Pancreas (tissue), 10 donors: Measurements from ENCODE around the gene CHRNA4. TPM values are rescaled to one million over a fixed set of nuclear protein-coding genes. Genes with fewer than 3 reads are reported as not detected.

Experiments used
- ATAC-seq, 4 donors: fragments of 200-7000 bp; cut with Tn5 transposase; one replicate each; pipeline versions ENCODE4 v1.8.0 to v1.9.1; 2020; ENCODE audit warnings: mild to moderate bottlenecking in 4 of 4, moderate library complexity in 4 of 4
- DNase-seq, 6 donors: peaks; one replicate each; pipeline ENCODE4 v3.0.0-alpha.2; 2020
- FAIRE-seq: peaks from 2 replicates; lab custom pipeline; 2012; peaks lifted over from hg19 to GRCh38; lab: Jason Lieb, UNC
- H3K27ac ChIP-seq, 4 donors: fragments of 200-600 bp; sonication (generic); 1 replicate in 3 of 4; 2 replicates in 1 of 4; pipeline versions ENCODE4 v1.5.0 to v1.8.0; 2020
- H3K27me3 ChIP-seq, 4 donors: fragments of 200-600 bp; one replicate each; pipeline ENCODE4 v1.8.0; 2021
- H3K36me3 ChIP-seq, 3 donors: fragments of 200-600 bp; sonication (generic) in 1 of 3; one replicate each; pipeline versions ENCODE4 v1.5.0 to v1.8.0; 2020 to 2021
- H3K4me1 ChIP-seq, 3 donors: fragments of 200-600 bp; one replicate each; pipeline ENCODE4 v1.8.0; 2021
- H3K4me3 ChIP-seq, 4 donors: fragments of 200-600 bp; sonication (generic) in 2 of 4; one replicate each; pipeline versions ENCODE4 v1.5.0 to v1.8.0; 2020 to 2021
- H3K9me3 ChIP-seq, 4 donors: fragments of 200-600 bp; one replicate each; pipeline ENCODE4 v1.8.0; 2021
- CTCF ChIP-seq, 4 donors: fragments of 200-600 bp; sonication (generic) in 3 of 4; IDR thresholded peaks; one replicate each; pipeline versions ENCODE4 v1.5.0 to v1.8.0; 2021; ENCODE audit warnings: antibody characterized with exemption in 4 of 4
- WGBS, 2 donors: extraction: QIAGEN DNeasy Blood & Tissue Kit; methylation state at CpG; one replicate each; pipeline ENCODE4 v1.1.7; 2013; 5-methylcytosine and 5-hydroxymethylcytosine counted together
- intact Hi-C, 3 donors: fragments of 100-400 bp; cut with DNase I; formaldehyde crosslinking; loops; one replicate each; pipeline versions ENCODE4 v1.11.1 to v1.14.2; 2022
- polyA plus RNA-seq, 2 donors: library from polyadenylated mRNA; stranded (reverse); fragments of 200-250 nt; gene quantifications; one replicate each; pipeline ENCODE4 v1.2.3, GENCODE V29; 2013
- total RNA-seq, 6 donors: library from RNA; stranded (reverse); fragmentation: NEBNext Ultra II Directional in 4 of 6; extraction: Animal tissue kit (Norgen Biotek cat#: 25700) in 4 of 6; gene quantifications; one replicate each; pipeline versions ENCODE4 v1.2.1 to v1.2.4, GENCODE V29; 2021 to 2023
- donor health status: healthy with polysubstance abuse.
- donor health status: DM: no; HTN: no; CAD: no; lungs with moderate emphysema.
- donor health status: DM: no; HTN: no; CAD: no.
- donor health status: control.
- donor health status: control.
- donor health status: Bipolar disorder and iron deficiency.
- donor health status: DM: yes; HTN: yes; CAD: no.
- donor health status: DM: no; HTN: no; CAD: no.
- donor health status: DM: no; HTN: no; CAD: no.
- donor health status: DM: yes; HTN: yes; CAD: no.

The CHRNA4 gene
- total and polyA plus RNA-seq, 8 donors, result 0.02 to 0.47 TPM; not detected in 6

DNA sequence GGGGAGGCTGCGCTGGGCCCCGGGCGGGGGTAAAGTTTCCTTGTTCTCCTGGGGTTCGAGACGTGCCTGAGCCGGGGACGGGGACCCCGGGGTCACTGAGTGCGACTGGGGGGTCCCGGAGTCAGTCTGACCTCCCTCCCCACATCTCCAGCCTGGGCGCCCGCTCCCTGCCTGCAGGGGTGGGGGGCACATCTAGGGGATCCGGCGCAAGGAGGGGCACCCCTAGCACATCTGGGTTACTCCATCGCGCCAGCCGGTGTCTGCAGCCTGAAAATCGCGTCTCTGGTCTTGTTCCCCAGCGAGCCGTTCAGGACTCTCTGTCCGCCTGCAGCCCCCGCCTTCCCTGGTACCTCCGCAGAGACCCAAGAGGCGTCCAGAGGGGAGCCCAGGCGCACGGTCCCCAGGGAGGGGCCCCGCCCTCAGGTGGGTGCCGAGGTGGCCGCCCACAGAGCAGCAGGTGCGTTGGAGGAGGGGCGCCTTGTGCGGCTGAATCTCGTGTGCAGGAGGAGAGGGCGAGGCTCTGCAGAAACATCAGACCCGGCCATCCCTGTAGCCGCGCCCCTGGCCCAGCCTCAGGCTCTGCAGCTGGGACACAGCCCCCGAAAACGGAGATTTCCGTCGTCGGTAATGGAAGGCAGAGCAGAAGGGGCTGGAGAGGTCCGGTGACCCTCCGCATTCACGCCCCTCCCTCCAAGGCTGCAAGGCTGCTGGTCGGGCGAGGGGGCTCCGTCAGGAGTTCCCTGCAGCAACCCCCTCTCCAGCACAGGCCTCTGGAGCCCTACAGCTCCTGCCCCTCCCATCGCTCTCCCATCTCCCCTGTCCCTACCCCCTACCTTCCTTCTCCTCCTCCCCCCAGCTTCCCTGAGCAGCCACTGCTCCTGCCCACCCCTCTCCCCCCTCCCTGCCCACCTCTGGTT is 628 bp upstream of the CHRNA4 start:
- Histone ChIP-seq H3K4me1 (no peaks in the 10 kb centered on the region), H3K36me3 (no peaks in the 10 kb centered on the region), H3K4me3 (no peak overlapping the region), H3K9me3 (no peaks in the 10 kb centered on the region), H3K27ac (no peak overlapping the region), H3K27me3 (peaks cover 0 to 15% (median 4%) of the 10 kb centered on the region in 4 donors)
- FAIRE-seq, result no peak
- WGBS, 2 donors, result 5 to 6% methylated on average over 43 to 50 of the region's 50 CpGs
- intact Hi-C loops, result no loop called here
- ATAC-seq, result no peak
- peak in 2 of 6 donors; percentile 17 to 65 for DNase-seq
- TF ChIP-seq CTCF (IDR thresholded peaks at IDR 0.05), result no peak

DNA sequence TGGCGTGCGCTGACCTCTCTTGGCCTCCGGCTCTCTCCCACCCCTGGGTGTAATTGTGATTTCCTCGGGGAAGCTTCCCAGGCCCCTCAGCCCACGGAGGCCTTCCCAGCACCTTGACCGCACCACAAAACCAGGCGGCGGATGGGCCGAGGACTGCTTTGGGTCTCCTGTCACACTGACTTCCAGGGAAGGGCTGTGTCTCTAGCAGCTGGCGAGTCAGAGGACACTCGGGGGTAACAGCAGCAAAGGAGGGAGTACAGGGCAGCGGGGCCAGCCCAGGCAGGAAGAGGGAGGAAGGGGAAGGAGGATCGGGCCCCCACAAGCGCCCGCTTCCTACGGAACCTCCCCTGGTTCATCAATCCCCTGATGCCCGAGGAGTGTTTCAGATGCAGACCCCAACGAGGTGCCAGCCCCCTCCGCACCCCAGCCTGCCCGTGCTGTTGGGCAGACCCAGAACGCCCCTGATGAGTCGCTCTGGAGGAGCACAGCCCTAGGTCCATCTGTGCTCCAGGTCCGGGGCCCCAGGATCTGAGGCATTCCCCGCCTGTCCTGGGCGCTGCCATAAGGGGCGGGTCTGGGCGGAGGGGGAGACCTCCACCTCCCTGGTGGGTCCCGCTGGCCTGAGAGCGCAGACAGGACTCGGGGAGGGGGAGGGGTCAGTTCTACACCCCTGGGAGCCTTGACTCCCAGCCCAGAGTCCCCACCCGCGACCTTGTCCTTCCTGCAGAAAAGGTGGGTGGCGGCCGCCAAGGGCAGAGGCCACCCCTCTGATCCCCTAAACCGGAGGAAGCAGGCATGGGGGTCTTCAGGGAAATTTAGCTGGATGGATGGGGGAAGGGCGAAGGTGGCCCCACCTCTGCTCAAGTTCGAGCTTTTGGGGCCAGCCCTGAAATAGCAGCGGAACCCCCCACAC is 956 bp downstream of the CHRNA4 start:
- DNase-seq (peak in 2 of 6 donors; percentile 24 to 60), ATAC-seq (no peak), FAIRE-seq (no peak)
- 16 to 22% methylated on average over 35 to 38 of the region's 38 CpGs for WGBS, 2 donors
- Histone ChIP-seq H3K4me1 (no peaks in the 10 kb centered on the region), H3K9me3 (no peaks in the 10 kb centered on the region), H3K27ac (no peak overlapping the region), H3K4me3 (no peak overlapping the region), H3K27me3 (peaks cover 0 to 11% (median 4%) of the 10 kb centered on the region in 4 donors), H3K36me3 (no peaks in the 10 kb centered on the region)
- no peak for TF ChIP-seq CTCF (IDR thresholded peaks at IDR 0.05)
- intact Hi-C loops, result no loop called here

DNA sequence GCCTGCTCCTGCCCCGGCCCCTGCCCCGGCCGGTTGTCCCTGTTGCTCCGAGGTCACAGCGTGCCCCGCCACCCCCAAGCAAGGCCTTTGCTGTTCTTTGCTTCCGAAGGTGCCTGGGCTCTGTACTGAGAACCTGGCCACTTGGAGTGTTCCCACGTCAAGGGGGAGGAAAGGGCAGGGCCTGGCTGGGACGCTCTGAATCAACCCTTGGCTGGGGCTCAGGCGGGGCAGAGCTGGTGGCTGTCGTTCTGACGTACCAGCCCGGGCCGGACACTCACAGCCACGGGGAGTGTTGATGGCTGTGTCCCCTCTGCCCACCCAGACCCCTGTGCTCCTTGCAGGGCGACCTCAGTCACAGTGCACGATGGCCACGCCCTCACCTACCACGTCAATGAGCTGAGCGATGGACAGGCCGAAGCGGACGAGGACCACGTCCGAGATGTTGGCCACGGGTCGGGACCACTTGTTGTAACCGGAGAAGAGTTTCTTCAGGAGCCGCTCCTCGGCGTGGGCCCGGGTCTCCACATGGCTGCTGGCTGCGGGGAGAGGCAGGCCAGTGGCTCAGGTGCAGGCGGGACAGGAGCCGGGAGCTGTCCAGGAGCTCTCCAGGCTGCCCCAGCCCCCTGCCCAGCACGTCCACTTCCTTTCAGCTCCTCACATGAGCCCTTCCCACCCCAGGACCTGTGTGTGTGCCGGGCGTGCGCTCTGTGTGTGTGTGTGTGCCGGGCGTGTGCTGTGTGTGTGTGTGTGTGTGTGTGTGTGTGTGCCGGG is 1.8 kb downstream of the CHRNA4 start:
- DNase-seq (peak in 2 of 6 donors; percentile 17 to 64), ATAC-seq (no peak), FAIRE-seq (no peak)
- Histone ChIP-seq H3K27ac (no peak overlapping the region), H3K4me1 (no peaks in the 10 kb centered on the region), H3K4me3 (no peak overlapping the region), H3K27me3 (peaks cover 0 to 9% (median 4%) of the 10 kb centered on the region in 4 donors), H3K36me3 (no peaks in the 10 kb centered on the region), H3K9me3 (no peaks in the 10 kb centered on the region)
- 55 to 61% methylated on average over 33 to 41 of the region's 42 CpGs for WGBS, 2 donors
- TF ChIP-seq CTCF (IDR thresholded peaks at IDR 0.05), result no peak
- intact Hi-C loops, result no loop called here

DNA sequence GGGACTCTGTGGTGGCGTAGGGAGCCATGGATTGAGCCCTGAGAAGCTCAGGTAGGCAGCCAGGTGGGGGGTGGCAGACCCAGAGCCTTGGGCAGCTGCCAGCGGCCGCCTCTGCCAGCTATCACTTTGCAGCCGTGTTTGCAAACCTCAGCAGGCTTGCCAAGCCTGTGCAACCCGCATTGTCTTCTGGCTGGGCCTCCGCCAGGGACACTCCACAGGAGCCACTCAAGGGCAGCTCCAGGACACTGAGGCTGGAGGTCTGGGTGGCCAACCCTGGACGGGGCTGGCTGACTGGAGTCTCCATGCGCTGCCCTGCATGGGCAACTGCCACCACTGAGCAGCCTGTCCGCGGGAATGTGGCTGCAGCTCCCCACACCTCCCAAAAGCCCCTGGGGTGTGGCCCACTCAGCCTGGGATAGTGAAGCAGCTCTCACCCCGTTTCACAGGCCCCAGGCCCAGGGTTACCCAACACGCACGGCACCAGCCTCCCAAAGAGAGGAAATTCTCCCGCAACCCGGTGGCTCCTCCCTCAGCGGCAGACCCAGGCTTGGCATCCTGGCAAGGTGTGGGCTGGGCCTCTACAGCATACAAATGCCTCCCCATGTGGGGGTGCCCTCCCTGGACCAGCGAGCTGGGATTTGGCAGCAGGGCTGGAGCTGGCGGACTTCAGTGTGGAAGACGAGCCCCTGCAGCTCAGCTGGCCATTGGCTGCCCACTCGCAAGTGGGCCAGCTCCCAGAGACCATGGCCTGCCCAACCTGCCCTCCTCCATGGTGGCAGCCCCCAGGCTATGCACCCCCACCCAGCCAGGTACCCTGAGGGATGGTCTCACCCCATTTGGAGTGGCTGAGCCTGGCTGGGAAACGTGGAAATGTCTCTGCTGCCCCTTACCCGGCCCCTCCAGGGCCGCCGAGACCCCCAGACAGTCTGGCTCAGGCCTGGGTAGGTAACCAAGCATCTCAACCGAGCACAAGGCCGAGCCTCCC is 2.9 kb downstream of the CHRNA4 start:
- ATAC-seq (peak; percentile 48 to 91 (median 64)), DNase-seq (peak in 5 of 6 donors; percentile 40 to 81 (median 48)), FAIRE-seq (no peak)
- no peaks in the 10 kb centered on the region for H3K9me3 ChIP-seq
- H3K27ac ChIP-seq, result no peak overlapping the region
- intact Hi-C loops, result no loop called here
- H3K4me1 ChIP-seq, result no peaks in the 10 kb centered on the region
- H3K4me3 ChIP-seq, result no peak overlapping the region
- no peak for TF ChIP-seq CTCF (IDR thresholded peaks at IDR 0.05)
- H3K27me3 ChIP-seq, result peaks cover 0 to 9% (median 4%) of the 10 kb centered on the region in 4 donors
- WGBS, 2 donors, result 44% methylated on average over 26 of the region's 26 CpGs
- no peaks in the 10 kb centered on the region for H3K36me3 ChIP-seq
